Right lobe of liver (tissue), 6 donors: ENCODE results near the gene DIPK1A. TPM values are rescaled to one million over a fixed set of nuclear protein-coding genes. Genes with fewer than 3 reads are reported as not detected.

Source experiments
- ATAC-seq, 4 donors: fragments of 200-7000 bp; cut with Tn5 transposase; one replicate each; pipeline ENCODE4 v1.9.1; 2020; ENCODE audit warnings: mild to moderate bottlenecking in 4 of 4, moderate library complexity in 4 of 4
- DNase-seq, 3 donors: peaks; one replicate each; pipeline ENCODE4 v3.0.0-alpha.2; 2020
- H3K27ac ChIP-seq, 3 donors: fragments of 200-600 bp; one replicate each; pipeline ENCODE4 v1.8.0; 2022
- H3K27me3 ChIP-seq, 2 donors: fragments of 200-600 bp; one replicate each; pipeline ENCODE4 v1.8.0; 2022
- H3K36me3 ChIP-seq, 4 donors: fragments of 200-600 bp; sonication (generic) in 1 of 4; one replicate each; pipeline versions ENCODE4 v1.5.1 to v1.8.0; 2017 to 2022; ENCODE audit warnings: control low read depth in 1 of 4
- H3K4me1 ChIP-seq, 4 donors: fragments of 200-600 bp; sonication (generic) in 1 of 4; one replicate each; pipeline versions ENCODE4 v1.5.1 to v1.8.0; 2017 to 2022; ENCODE audit warnings: control low read depth in 1 of 4
- H3K4me3 ChIP-seq, 3 donors: fragments of 200-600 bp; one replicate each; pipeline ENCODE4 v1.8.0; 2022
- H3K9me3 ChIP-seq, 4 donors: fragments of 200-600 bp; sonication (generic) in 1 of 4; one replicate each; pipeline versions ENCODE4 v1.5.1 to v1.8.0; 2017 to 2022; ENCODE audit warnings: control low read depth in 1 of 4
- POLR2A ChIP-seq: fragments of 450-650 bp; IDR thresholded peaks from one replicate; pipeline ENCODE4 v1.6.1; 2017; ENCODE audit warnings: antibody characterized with exemption, mild to moderate bottlenecking
- whole genome bisulfite sequencing: methylation state at CpG from one replicate; pipeline ENCODE4 v1.1.6; 2018; ENCODE audit warnings: low coverage, low lambda C conversion rate; ENCODE audit not compliant: insufficient coverage; ENCODE audit errors: missing lambda C conversion rate; 5-methylcytosine and 5-hydroxymethylcytosine counted together
- intact Hi-C, 2 donors: fragments of 100-400 bp; cut with DNase I; formaldehyde crosslinking; loops; one replicate each; pipeline versions ENCODE4 v1.11.2 to v1.14.1; 2022
- total RNA-seq, 6 experiments: library from RNA; depleted of rRNA in 2 of 6; stranded (reverse); fragments of >200 nt in 2 of 6; fragmentation: NEBNext Ultra II Directional in 3 of 6; extraction: Animal tissue kit (Norgen Biotek cat#: 25700) in 3 of 6; gene quantifications; one replicate each; pipeline versions ENCODE4 v1.1.0 to v1.2.4, GENCODE V29; 2016 to 2023
- TF ChIP-seq, protein P1 (sequence below), 4 donors: fragments of 200-600 bp in 3 of 4; fragments of 450-650 bp in 1 of 4; IDR thresholded peaks; one replicate each; pipeline versions ENCODE4 v1.5.1 to v1.8.0; 2016 to 2022; ENCODE audit warnings: antibody characterized with exemption in 4 of 4, mild to moderate bottlenecking in 2 of 4
- donor health status: DM: no; HTN: yes; CAD: no.
- donor health status: DM: no; HTN: no; CAD: no.
- donor health status: DM: no; HTN: no; CAD: no.
- donor health status: DM: no; HTN: yes; CAD: no.
- donor health status: DM: no; HTN: yes; CAD: no.

The DIPK1A gene
- total RNA-seq, 6 experiments from 2014 or later = 10.8 to 25.3 (median 15.1) TPM

DNA sequence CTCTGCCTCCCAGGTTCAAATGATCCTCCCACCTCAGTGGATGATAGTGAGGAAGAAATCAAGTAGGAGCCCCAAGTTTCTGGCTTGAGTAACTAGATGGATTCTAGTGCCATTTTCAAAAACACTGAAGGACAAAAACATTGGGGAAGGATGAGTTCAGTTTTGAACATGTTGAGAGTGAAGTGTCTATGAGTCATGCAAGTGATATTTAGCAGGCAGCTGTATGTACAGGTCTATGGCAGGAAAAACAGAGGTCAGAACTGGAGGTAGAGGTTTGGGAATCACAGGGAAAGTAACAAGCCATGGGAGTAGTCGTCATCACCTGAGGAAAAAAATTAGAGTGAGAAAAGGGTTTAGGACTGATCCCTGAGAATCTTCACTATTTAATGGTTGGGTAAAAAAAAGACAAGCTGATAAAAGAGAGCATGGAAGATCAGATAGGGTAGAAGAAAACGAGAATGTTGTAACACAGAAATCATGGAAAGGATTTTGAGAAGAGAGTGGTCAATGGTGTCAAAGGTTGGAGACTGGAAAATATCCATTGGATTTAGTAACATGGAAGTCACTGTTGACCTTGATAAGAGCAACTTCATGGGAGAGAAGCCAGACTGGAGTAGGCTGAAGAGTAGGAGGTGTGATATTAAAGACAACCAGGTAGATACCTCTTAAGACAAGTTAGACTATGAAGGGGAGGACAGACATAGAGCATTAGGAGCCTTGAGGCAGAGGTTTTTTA lies 53.1 kb downstream of the DIPK1A start:
- no peak for DNase-seq
- ATAC-seq = peak in 3 of 4 donors; percentile 56 to 84 (median 67)
- H3K4me3 ChIP-seq = no peak overlapping the region
- H3K36me3 ChIP-seq = no peaks in the 10 kb centered on the region
- intact Hi-C loops = no loop called here
- TF ChIP-seq, protein P1, sequence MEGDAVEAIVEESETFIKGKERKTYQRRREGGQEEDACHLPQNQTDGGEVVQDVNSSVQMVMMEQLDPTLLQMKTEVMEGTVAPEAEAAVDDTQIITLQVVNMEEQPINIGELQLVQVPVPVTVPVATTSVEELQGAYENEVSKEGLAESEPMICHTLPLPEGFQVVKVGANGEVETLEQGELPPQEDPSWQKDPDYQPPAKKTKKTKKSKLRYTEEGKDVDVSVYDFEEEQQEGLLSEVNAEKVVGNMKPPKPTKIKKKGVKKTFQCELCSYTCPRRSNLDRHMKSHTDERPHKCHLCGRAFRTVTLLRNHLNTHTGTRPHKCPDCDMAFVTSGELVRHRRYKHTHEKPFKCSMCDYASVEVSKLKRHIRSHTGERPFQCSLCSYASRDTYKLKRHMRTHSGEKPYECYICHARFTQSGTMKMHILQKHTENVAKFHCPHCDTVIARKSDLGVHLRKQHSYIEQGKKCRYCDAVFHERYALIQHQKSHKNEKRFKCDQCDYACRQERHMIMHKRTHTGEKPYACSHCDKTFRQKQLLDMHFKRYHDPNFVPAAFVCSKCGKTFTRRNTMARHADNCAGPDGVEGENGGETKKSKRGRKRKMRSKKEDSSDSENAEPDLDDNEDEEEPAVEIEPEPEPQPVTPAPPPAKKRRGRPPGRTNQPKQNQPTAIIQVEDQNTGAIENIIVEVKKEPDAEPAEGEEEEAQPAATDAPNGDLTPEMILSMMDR (IDR thresholded peaks at IDR 0.05) = no peak
- no peak for TF ChIP-seq POLR2A
- WGBS = 67% methylated on average over 2 of the region's 2 CpGs
- H3K9me3 ChIP-seq = no peaks in the 10 kb centered on the region
- no peaks in the 10 kb centered on the region for H3K27me3 ChIP-seq
- H3K4me1 ChIP-seq = peaks cover 0 to 16% (median 2%) of the 10 kb centered on the region in 4 donors
- H3K27ac ChIP-seq = no peak overlapping the region

DNA sequence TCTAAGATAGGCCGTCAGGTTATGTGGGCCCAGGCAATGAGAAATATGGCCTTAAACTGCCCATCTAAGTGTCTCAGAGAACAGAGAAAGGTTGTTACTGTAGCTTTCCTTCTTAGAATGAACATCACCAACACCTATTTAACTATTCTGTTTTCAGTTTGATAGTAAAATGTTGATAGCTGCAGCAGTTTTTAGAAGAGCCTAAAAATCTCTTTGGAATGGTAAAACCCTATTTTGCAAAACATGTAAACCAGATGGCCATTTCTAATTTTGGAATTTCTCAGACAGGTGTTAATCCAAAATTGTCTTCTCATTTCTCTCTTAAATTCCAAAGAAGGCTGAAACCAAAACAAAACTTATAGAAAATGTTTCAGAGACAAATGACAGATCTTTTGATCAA lies 57.5 kb downstream of the DIPK1A start:
- Histone ChIP-seq H3K36me3 (no peaks in the 10 kb centered on the region), H3K27ac (no peak overlapping the region), H3K4me3 (no peak overlapping the region), H3K9me3 (no peaks in the 10 kb centered on the region), H3K4me1 (peaks cover 0 to 10% (median 0%) of the 10 kb centered on the region in 4 donors), H3K27me3 (no peaks in the 10 kb centered on the region)
- intact Hi-C loops = no loop called here
- DNase-seq = no peak
- 50% methylated on average over 1 of the region's 1 CpG for WGBS
- no peak for ATAC-seq
- no peak for TF ChIP-seq POLR2A
- TF ChIP-seq, protein P1 (IDR thresholded peaks at IDR 0.05) = no peak

DNA sequence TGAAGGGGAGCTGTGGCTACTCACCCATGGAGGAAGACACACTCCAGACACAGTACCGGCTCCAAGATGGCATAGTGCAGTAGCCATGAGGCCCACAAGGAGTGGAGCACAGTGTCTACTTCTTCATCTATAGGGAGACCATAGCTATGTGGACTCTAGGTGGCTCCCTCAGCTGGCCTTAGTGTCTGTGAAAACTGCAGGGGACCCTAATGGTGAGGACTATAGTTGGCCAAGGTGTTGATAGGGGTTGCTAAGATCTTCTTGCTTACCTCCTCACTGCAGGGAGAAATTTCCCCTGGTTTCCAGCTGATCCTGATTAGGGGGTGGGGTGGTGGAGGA lies 58.9 kb downstream of the DIPK1A start:
- peak in 2 of 4 donors; percentile 22 to 33 for ATAC-seq
- no peak for DNase-seq
- no CpG with 5 or more reads among the region's 1 CpG for WGBS
- Histone ChIP-seq H3K27ac (no peak overlapping the region), H3K36me3 (no peaks in the 10 kb centered on the region), H3K27me3 (no peaks in the 10 kb centered on the region), H3K9me3 (no peaks in the 10 kb centered on the region), H3K4me3 (no peak overlapping the region), H3K4me1 (no peaks in the 10 kb centered on the region)
- TF ChIP-seq POLR2A = no peak
- TF ChIP-seq, protein P1 (IDR thresholded peaks at IDR 0.05) = no peak
- intact Hi-C loops = no loop called here

DNA sequence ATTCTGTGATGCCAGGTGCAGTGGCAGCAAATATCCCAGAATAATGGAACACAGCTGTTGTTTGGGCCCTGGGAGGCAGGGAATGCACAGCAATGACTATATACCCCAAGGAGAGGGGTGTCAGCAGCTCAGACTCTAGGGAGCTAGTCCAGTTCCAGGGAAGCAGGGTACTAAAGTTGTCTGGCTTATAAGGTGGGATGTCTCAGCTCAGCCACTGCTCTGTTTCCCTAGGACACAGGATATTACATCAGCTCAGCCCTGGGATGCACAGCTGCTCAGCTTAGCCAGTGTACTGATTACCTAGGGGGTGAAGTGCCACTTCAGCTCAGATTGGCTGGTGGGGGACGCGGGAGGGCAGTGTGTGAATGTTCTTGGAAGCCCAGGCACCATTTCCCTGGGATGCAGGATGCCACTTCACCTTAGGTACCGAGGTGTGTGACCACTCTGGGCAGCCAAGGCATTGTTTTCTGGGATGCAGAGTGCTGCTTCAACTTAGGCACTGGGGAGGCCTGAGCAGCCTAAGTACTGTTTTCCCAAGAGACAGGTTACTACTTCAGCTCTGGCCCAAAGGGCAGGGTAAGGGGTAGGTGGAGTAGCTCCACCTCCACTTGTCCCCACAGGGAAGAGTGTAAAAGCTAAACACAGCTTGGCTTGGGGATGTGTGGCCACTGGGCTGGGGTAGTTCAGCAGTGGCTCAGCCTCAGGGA lies 59.4 kb downstream of the DIPK1A start:
- Histone ChIP-seq H3K4me1 (no peaks in the 10 kb centered on the region), H3K9me3 (no peaks in the 10 kb centered on the region), H3K36me3 (no peaks in the 10 kb centered on the region), H3K27ac (no peak overlapping the region), H3K4me3 (no peak overlapping the region), H3K27me3 (no peaks in the 10 kb centered on the region)
- no peak for TF ChIP-seq POLR2A
- peak in 1 of 4 donors; percentile 10 for ATAC-seq
- DNase-seq = no peak
- intact Hi-C loops = no loop called here
- 100% methylated on average over 1 of the region's 3 CpGs for WGBS

DNA sequence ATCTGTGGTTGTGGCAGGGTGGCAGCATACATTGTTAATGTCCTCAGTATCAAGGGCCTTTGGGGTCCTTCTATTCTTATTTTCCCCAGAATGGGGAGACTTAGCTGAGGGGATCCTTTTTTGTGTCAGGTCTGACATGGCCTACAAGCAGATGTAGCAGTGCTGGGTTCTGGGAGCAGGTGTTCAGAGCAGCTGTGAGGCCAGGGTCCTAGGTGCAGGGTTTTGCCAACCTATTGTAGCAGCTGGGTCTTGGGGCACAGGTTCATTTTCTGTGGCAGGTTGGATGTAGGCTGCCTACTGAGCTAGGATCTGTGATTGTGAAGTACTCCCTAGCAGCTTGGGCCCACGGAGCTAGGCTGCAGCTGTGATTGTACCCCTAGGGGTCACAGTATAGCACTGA lies 60.1 kb downstream of the DIPK1A start:
- Histone ChIP-seq H3K4me1 (no peaks in the 10 kb centered on the region), H3K27me3 (no peaks in the 10 kb centered on the region), H3K4me3 (no peak overlapping the region), H3K27ac (no peak overlapping the region), H3K36me3 (no peaks in the 10 kb centered on the region), H3K9me3 (no peaks in the 10 kb centered on the region)
- DNase-seq = no peak
- whole genome bisulfite sequencing = no CpG with 5 or more reads among the region's 1 CpG
- ATAC-seq = no peak
- intact Hi-C loops = no loop called here
- TF ChIP-seq POLR2A = no peak
- TF ChIP-seq, protein P1 (IDR thresholded peaks at IDR 0.05) = no peak
